SIG-M5 (cell line): ENCODE results near the gene SULT1C3.

Source experiments
- DNase-seq: peaks from one replicate; lab custom pipeline; 2025; lab: John Stamatoyannopoulos, UW

SULT1C3 gene

GRCh38 chr2:108239786-108240185 lies at the start of gene SULT1C3:
Gene SULT1C3, plus strand, starts transcription at chr2:108239968. Its CDS starts 7,227 bp downstream, at chr2:108247195.
- DNase-seq = no peak

- no peak for DNase-seq
These were observed 46.5 kb upstream of the SULT1C3 start for GRCh38 chr2:108193251-108193650.

- DNase-seq = no peak
These were observed 45.2 kb upstream of the SULT1C3 start for GRCh38 chr2:108194409-108195132.

DNA sequence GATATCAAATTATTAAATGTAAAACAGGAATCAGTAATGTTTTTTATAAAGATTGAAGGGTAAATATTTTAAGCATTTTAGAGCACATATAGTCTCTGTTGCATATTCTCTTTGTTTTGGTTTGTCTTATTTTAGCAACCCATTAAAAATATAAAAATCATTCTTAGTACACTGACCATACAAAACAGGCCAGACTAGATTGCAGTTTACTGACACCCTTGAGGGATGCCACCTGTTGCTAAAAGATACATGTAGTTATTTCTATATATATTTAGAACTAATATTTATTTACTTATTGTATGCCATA lies 44.7 kb upstream of the SULT1C3 start:
- no peak for DNase-seq

DNA sequence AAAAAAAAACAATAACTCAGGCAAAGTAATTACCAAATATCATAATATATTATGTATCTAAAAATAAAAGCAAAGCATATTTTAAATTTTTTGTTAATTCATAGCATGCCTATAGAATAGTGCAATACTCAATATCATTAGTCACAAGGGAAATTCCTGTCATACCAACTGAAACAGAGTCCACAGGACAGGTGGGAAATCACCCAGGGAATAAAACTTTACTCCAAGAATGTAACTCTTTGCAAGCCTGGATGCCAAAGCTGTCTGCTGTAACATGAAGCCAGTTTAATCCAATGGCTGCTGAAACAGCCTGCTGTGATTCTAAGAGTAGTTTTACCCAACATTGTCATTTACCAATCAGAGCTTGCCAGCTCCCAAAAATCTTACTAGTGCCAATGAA lies 40.0 kb upstream of the SULT1C3 start:
- no peak for DNase-seq

- no peak for DNase-seq
These were observed 39.2 kb upstream of the SULT1C3 start for GRCh38 chr2:108200569-108200968.

DNA sequence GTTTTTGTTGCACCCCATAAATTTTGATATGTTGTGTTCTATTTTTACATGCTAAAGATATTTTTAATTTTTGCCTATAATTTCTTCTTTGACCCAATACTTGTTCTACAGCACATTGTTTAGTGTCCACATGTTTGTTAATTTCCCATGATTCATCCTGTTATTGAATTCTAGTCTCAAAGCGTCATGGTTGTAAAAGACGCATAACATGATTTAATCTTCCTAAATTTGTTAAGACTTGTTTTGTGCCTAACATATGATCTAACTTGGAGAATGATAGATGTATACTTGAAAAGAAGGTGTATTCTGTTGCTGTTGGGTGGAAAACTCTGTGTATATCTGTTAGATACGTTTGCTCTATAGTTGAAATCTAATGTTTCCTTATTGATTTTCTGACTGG lies 27.1 kb upstream of the SULT1C3 start:
- DNase-seq = no peak

DNA sequence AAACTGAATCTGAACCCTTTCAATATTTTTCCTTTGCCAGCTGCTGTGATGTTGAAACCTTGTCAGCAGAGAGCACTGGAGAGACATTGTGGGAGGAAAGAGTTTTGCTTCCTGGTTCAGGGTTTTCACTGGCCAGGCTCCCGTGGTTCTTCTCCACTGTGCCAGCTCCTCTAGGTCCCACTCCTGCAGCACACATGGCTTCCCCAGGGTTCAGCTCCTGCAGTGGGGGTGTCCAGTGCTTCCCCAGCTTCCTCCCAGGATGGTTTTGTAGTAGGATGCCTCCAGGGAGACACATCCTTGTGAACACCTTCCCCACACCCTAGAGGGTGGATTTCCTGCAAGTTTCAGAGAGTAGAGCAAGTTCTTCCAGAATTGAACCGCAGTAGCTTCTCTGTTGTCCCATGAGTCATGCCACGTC lies 24.0 kb upstream of the SULT1C3 start:
- no peak for DNase-seq

- DNase-seq = no peak
These were observed 22.6 kb upstream of the SULT1C3 start for GRCh38 chr2:108217211-108217610.

DNA sequence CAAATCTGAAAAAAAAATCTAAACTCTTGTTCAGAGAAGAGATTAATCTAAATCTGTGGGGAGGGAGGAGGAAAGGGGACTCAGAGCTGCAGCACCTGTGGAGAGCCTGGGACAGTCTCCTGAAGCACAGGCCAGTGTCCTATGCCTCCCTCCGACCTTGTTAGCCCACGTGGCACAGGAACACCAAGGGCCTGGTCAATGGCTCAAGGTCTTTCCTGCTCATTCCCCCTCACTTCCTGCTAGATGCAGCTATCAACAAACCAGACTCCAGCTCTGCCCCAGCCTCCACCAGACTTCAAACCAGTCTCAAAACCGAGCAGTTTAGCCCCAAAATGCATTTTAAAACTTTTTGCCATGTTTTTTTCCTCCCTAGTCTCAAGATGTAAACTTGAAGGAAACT lies 20.1 kb upstream of the SULT1C3 start:
- DNase-seq = no peak

DNA sequence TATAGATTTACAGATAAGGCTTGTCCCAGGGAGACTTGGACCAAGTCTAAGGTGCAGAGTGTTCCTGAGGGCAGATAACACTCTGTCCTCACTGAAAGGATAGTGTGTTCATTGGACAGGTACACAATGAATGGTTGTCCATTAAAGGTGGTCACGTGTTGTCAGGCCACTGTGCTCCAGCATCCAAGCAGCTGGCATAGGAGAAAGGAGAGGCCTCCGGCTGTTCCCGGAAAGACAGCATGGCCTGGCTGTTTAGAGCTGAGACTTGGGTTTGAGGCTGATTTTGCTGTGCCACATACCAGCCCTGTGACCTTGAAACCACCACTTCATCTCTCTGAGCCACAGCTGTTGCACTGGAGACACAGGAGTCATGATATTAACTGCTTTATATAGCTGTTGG lies 19.6 kb upstream of the SULT1C3 start:
- DNase-seq = no peak

DNA sequence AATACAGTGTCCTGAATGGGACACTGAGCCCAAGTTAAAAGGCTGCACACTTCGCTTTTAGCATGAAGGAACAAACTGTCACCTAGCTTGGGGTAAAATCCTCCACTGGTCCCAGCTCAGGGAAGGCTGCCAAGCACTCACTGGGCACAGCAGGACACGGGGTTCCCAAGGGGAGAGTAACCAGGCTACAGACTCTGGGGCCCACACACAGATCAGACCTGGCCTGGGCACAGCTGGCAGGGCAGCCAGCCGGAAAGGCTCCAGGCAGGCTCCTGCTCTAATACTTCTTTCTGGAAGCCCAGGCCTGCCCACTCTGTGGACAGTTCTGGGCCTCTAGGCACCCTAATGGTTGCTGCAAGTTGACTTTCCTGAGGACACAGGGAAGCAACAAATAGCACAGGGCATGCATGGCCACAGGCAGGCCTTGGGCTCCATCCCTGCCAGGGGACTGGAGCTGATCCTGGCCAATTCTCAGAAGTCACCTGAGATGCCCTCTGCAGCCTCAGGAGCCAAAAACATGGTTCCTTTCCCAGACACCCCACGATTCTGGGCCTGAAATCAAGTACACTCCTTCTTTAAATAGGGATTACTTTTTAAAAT lies 18.7 kb upstream of the SULT1C3 start:
- DNase-seq = no peak

DNA sequence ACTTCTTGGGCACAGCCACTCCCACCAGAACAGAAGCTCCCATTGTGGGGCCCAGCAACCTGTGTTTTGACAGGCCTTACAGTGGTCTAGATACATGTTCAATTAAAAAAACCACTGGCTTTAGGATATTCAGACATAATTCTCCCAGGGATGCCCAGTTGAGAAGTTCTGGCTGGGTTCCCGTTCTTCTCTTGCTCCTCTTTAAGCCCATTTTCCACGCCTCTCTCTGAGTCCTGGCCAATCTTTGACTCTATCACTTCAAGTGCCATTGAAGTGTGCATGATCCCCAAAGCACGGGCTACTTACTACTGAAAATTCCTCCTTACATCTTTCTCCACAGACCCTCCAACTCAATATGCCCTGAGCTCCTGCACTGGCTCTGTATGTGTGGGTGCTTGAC lies 17.5 kb upstream of the SULT1C3 start:
- no peak for DNase-seq

DNA sequence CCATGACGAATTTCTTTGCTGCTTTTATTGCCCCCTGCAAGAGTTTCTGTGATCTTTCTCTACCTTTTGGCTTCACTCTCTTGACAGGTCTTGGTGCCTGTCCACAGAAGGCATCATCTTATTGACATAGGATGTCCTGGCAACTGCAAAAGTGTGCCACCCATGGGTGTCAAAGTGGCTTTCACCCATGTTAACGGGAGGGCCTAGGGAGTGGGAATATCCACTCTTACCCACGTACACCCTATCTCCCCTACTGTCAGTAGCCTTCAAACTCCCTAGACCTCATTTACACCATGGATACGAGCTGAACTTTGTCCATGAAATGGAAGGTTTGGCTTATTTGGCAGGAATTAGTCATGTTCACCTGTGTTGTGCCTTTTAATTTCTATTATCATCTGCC lies 16.2 kb upstream of the SULT1C3 start:
- DNase-seq = no peak

DNA sequence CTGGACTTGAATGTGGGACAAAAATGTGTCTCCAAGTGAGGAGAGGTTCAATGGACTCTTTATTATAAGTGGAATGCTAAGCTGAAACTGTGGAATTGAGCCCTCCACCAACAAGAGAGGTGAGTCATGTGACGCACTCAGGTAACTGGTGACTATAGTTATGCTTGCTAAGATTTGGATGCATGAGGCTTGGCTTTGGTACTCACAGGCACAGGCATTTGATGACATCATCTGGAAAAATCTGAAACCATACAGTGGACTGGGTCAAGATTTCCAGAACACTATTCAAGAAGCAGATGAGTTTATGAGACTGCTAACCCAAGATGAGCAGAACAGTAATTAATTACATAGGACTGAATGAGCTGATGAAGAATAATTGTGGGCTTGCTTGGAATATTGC lies 15.7 kb upstream of the SULT1C3 start:
- DNase-seq = no peak

GRCh38 chr2:108226564-108226963 lies 13.2 kb upstream of the SULT1C3 start:
- DNase-seq = no peak

- no peak for DNase-seq
These were observed 11.8 kb upstream of the SULT1C3 start for GRCh38 chr2:108228006-108228405.

DNA sequence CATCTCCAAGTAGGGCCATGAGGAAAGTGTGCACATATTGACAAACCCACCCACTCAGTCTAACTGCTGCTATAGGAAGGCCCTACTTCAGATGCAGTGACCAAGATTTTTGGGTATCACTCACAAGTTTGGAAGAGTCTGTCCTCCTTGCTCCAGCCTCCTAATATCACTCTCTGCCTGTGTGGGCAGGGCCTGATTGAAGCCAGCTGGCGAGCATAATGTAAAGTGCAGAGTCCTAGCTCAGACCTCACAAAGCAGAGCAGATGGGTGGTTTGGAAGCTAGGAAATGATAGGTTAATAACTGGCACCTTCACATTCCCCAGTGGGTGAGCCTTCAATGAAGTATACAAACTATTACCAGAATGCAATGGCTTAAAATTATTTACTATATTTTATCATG lies 11.2 kb upstream of the SULT1C3 start:
- no peak for DNase-seq

GRCh38 chr2:108229875-108230274 lies 9.9 kb upstream of the SULT1C3 start:
- DNase-seq = no peak

DNA sequence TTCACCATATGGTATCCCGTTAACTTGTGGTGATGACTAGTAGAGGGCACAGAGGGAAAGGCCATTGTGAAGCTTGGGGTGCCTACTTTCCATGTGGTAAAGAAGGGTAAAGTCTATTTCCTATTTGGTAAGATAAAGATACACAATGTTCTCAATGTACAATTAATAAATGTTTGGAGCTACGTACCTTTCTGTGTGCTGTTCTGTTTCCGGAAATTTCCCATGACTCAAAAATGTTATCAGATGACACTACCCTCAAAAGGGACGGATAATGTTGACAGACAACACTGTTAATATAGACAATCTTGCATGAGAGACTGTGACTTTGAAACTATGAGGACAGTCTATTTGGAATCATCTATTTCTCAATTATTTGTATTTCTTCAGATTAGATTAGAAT lies 4.2 kb upstream of the SULT1C3 start:
- DNase-seq = no peak

DNA sequence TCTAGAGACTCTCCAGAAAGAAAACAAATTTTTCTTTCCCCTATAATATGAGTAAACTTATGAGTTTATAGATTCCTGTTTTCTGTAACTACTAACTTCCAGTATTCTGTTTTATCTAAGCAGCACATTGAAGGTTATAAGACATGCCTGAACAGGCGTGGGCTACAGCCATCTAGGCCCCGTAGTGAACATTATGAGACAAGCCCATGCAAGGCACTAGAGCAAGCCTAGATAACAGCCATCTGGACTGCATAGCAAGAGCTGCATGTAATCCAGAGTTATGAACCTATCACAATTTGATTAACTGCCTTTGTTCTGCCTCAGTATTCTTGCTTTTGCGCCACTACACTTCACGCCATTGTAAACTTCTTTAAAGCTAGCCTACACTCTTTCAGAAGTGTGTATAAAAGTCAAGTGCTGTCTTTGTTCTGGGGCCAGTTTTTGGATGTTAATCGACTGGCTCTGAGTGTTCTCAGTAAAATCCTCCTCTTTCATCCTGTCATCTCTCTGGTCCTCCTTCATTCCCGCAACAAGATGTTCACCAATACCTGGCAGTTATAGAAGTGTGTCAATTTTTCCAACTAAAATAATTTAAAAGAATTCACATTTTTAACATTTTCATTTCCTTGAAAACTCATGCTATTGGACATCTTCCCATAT lies 3.0 kb upstream of the SULT1C3 start:
- no peak for DNase-seq

GRCh38 chr2:108240966-108241365 lies 1.2 kb downstream of the SULT1C3 start:
- DNase-seq = no peak

GRCh38 chr2:108243566-108243965 lies 3.8 kb downstream of the SULT1C3 start:
- no peak for DNase-seq
